Duodenal mucosa (tissue), 2 donors: ENCODE measurements around the gene WAPL.
"Not testable (repeated sequence)": the region's sequence is repeated elsewhere in the genome, so short reads cannot be mapped to it uniquely, and the experiment has no call there.

Experiments
- H3K27ac ChIP-seq: one replicate; pipeline ENCODE4 v1.7.0; 2013; ENCODE audit warnings: low read depth, low read length
- H3K27me3 ChIP-seq, 2 donors: one replicate each; pipeline ENCODE4 v1.7.0; 2013; ENCODE audit warnings: low read length in 2 of 2, control low read depth in 1 of 2; ENCODE audit not compliant: insufficient read depth in 2 of 2, control insufficient read depth in 1 of 2
- H3K36me3 ChIP-seq, 2 donors: one replicate each; pipeline ENCODE4 v1.7.0; 2013; ENCODE audit warnings: low read length in 2 of 2, control low read depth in 1 of 2; ENCODE audit not compliant: insufficient read depth in 2 of 2, control insufficient read depth in 1 of 2
- H3K4me1 ChIP-seq, 2 donors: one replicate each; pipeline ENCODE4 v1.7.0; 2013; ENCODE audit warnings: low read length in 2 of 2, control low read depth in 1 of 2; ENCODE audit not compliant: insufficient read depth in 2 of 2, control insufficient read depth in 1 of 2
- H3K4me3 ChIP-seq, 2 donors: one replicate each; pipeline ENCODE4 v1.7.0; 2013; ENCODE audit warnings: low read length in 2 of 2, low read depth in 1 of 2
- H3K9ac ChIP-seq, 2 donors: one replicate each; pipeline ENCODE4 v1.7.0; 2013; ENCODE audit warnings: low read length in 2 of 2, low read depth in 1 of 2
- H3K9me3 ChIP-seq, 2 donors: one replicate each; pipeline ENCODE4 v1.7.0; 2013; ENCODE audit warnings: low read length in 2 of 2, control low read depth in 1 of 2; ENCODE audit not compliant: control insufficient read depth in 1 of 2

The WAPL gene

DNA sequence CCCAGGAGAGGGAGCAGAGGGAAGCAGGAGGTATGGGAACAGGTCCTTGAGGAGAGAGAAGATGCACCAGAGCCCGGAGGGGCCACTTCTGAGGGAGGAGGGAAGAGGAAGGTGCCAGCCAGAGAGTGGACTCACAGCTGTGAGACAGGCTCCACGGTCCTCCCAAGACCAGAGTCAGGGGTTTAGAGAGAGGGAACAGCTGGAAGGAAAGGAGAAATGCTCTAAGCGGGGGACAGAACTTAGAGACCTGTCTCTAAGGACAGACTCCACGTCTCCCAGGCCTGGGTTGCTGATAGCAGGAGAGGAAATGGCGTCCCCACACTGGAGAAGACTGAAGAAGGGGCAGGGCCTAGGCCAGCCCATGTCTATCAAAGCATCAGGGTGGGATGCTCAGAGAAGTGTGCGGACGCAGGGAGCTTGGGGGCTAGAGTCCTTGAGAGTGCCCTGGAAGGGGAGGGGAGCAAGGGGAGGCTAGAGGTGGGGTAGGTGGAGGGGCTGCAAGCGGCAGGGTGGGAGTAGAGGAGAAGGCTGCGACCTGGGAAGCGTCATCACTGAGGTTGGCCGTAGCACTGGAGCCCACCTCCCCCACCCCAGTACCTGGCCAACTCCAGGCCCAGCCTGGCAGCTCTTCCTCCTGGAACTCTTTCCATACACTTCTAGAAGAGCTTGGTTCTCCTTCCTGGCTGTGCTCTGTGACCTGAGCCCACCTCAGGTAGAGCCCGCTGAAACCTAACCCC is 129.4 kb downstream of the WAPL start:
- Histone ChIP-seq H3K9ac (no peak overlapping the region), H3K9me3 (no peaks in the 10 kb centered on the region), H3K4me3 (no peak overlapping the region), H3K27ac (no peak overlapping the region), H3K4me1 (peaks cover 10 to 12% of the 10 kb centered on the region in 2 donors), H3K36me3 (no peaks in the 10 kb centered on the region), H3K27me3 (peaks cover 6 to 15% of the 10 kb centered on the region in 2 donors)

DNA sequence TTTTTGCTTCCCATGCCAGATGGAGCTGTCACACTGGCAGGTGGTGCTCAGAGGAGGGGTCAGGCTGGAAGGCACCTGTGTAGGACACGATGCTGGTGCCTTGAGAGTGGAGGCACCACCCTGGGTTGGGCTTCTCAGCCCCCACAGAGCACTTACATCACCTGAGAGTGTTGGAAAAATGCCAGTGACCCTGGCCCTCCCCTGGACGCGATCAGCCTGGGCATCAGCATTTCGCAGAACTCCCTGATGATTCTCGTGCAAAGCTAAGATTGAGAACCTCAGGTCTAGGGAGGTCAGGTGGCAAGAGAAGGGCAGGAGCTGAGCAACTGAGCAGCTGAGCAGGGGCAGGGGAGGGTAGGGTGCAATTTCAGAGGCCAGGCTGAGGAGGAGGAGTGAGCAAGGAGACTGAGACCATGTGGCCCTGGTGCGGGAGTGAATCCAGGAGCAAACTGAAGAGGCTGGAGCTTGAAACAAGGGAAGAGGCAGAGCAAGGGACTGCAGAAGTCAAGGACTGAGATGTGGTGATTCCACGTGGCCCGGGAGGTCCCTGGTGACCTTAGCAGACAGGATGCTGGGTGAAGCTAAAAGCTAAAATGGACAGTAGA is 130.3 kb downstream of the WAPL start:
- Histone ChIP-seq H3K9me3 (no peaks in the 10 kb centered on the region), H3K9ac (no peak overlapping the region), H3K36me3 (no peaks in the 10 kb centered on the region), H3K4me1 (peaks cover 10 to 12% of the 10 kb centered on the region in 2 donors), H3K4me3 (no peak overlapping the region), H3K27ac (no peak overlapping the region), H3K27me3 (peaks cover 6 to 16% of the 10 kb centered on the region in 2 donors)

DNA sequence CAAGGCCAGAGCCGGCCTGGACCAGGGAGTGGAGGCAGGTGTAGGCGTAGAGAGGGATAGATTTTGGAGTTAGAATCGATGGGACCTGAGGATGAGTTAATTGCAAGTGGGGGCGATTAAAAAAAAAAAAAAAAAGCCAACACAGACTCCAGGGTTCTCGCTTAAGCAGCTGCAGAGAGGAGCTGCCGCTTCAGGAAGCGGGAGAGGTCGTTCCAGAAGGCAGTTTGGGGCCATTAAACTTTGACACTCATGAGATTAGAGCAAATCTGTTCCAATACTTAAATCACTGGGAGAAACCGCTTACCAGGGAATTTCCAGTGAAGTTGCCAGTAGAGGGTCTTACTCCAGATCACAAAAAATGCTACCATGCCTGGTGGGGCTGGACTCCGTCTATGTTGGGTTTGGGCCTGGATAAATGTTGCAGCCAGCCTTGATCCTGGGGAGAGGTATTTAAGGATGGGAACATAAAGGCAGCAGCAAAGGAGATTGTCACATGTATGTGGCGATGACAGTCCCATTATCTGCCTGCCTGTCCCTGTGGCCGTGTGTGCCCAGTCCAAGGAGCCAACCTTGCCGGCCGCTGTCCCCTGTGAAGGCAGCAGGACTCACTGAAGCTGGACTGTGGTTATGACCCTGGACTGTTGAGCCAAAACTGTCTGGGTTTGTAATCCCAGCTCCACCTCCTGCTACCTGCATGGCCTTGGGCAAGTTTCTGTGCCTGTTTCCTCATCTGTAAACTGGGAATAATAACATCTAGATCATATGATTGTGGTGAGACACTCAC is 131.1 kb downstream of the WAPL start:
- Histone ChIP-seq H3K9me3 (no peaks in the 10 kb centered on the region), H3K4me3 (peak overlapping the region; percentile 73), H3K36me3 (no peaks in the 10 kb centered on the region), H3K27me3 (peaks cover 6 to 16% of the 10 kb centered on the region in 2 donors), H3K9ac (no peak overlapping the region), H3K4me1 (peaks cover 10 to 12% of the 10 kb centered on the region in 2 donors), H3K27ac (no peak overlapping the region)

DNA sequence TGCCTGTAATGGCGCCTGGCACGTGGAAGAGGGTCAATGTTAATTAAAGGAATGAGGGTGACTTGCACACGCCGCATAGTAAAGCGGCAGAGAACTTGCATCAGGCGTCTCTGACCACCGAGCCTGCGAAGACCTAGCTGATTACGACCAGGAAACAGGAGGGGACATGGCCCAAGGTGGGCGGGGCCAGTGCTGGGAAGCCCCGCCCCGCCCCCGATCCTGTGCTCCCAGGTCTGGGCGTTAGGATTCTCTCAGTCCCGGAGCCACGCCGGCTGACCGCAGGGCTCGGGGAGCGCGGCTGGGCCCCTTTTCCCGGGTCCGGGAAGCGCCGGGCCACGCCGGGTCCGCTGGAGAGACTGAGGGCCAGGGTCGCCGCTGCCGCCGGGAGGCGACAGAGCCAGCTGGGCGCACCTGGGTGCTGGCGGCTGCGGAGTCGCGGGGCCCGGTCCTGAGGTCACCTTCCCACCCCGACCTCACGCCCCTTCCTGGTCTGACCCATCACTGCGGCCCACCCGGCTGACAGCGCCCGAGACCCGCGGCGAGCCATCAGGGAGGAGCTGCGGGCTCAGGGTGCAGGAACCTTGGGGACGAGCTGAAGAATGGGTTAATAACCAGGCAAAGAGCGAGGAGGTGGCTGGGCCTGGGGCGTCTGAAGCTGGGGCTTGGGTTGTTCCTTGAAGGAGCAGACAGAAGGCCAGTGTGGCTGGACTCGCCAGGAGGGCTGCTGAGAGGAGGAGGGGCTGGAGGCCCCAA is 132.0 kb downstream of the WAPL start:
- peak overlapping the region; percentile 73 for H3K4me3 ChIP-seq
- no peaks in the 10 kb centered on the region for H3K36me3 ChIP-seq
- H3K27ac ChIP-seq: no peak overlapping the region
- H3K9ac ChIP-seq: peak overlapping the region; percentile 37 to 38
- peaks cover 6 to 16% of the 10 kb centered on the region in 2 donors for H3K27me3 ChIP-seq
- H3K4me1 ChIP-seq: peaks cover 10 to 12% of the 10 kb centered on the region in 2 donors
- no peaks in the 10 kb centered on the region for H3K9me3 ChIP-seq

DNA sequence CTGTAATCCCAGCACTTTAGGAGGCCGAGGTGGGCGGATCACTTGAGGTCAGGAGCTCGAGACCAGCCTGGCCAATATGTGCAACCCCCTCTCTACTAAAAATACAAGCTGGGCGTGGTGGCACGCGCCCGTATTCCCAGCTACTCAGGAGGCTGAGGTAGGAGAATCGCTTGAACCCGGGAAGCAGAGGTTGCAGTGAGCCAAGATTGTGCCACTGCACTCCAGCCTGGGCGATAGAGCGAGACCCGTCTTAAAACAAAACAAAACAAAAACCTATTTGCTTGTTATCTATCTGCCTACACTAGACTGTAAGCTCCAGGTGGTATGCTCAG is 132.5 kb downstream of the WAPL start:
- Histone ChIP-seq H3K4me1 (peaks cover 10 to 12% of the 10 kb centered on the region in 2 donors), H3K27me3 (peaks cover 6 to 16% of the 10 kb centered on the region in 2 donors), H3K9ac (peak overlapping the region; percentile 37 to 38), H3K4me3 (peak overlapping the region; percentile 73)
- H3K9me3 ChIP-seq, H3K36me3 ChIP-seq, H3K27ac ChIP-seq: not testable (repeated sequence)

GRCh38 chr10:86388119-86388704 is 133.4 kb downstream of the WAPL start:
- Histone ChIP-seq H3K27me3 (peaks cover 6 to 16% of the 10 kb centered on the region in 2 donors), H3K27ac (no peak overlapping the region), H3K36me3 (no peaks in the 10 kb centered on the region), H3K4me1 (peaks cover 10 to 12% of the 10 kb centered on the region in 2 donors), H3K9me3 (no peaks in the 10 kb centered on the region), H3K9ac (no peak overlapping the region), H3K4me3 (no peak overlapping the region)

DNA sequence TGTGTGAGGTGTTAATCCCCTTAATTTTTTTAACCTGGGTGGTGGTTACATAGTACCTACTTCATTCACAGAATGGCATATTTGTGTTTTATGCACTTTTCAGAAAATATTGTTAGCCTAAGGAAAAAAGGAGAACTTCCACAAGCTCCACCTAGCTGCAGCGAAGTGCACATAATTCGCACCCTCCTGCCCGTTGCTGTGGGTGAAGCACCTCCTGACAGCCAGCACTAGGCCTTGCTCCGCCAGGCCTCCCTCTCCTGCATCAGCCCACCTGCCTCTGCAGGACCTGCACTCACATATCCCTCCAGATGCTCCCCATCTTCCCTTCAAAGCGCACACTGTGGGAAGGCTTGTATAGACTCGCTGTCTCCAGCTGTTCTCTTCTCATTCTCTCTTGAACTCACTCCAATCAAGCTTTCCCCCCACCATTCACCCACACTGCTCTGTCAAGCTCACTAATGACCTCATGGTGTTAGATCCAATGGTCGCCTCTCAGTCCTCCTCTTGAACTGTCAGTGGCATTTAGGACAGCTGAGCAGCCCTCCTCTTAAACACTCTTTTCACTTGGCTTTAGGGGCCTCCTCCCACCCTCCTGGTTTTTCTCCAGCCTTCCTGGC is 134.3 kb downstream of the WAPL start:
- H3K4me3 ChIP-seq: no peak overlapping the region
- peaks cover 10 to 12% of the 10 kb centered on the region in 2 donors for H3K4me1 ChIP-seq
- no peaks in the 10 kb centered on the region for H3K36me3 ChIP-seq
- no peaks in the 10 kb centered on the region for H3K9me3 ChIP-seq
- H3K27ac ChIP-seq: no peak overlapping the region
- H3K27me3 ChIP-seq: peaks cover 6 to 16% of the 10 kb centered on the region in 2 donors
- H3K9ac ChIP-seq: no peak overlapping the region

DNA sequence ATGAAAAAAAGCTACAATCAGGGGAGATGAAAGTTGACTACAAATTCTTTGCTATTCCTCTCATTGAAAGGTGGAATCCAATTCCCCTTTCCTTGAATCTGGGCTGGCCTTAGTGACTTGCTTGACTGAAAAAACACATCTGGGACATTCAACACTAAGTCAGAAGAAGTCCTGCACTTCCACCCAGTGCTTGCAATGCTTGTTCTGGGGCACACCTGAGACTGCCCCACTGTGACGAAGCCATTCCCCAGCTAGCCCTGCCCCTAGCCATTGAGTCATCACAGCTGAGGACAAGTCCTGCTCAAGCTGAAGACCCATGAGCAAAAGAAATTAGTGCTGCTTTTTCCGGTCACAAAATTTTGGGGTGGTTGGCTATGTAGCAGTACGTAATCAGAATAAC is 135.8 kb downstream of the WAPL start:
- H3K27ac ChIP-seq: no peak overlapping the region
- H3K27me3 ChIP-seq: peaks cover 6 to 18% of the 10 kb centered on the region in 2 donors
- H3K9ac ChIP-seq: no peak overlapping the region
- H3K4me1 ChIP-seq: peaks cover 10 to 12% of the 10 kb centered on the region in 2 donors
- no peaks in the 10 kb centered on the region for H3K36me3 ChIP-seq
- no peak overlapping the region for H3K4me3 ChIP-seq
- no peaks in the 10 kb centered on the region for H3K9me3 ChIP-seq
